Esophagus squamous epithelium (tissue), 5 donors: Measurements from ENCODE around the gene RPTOR. TPM values are rescaled to one million over a fixed set of nuclear protein-coding genes. Genes with fewer than 3 reads are reported as not detected.

Experiments used
- DNase-seq: peaks from one replicate; lab custom pipeline; 2025; lab: John Stamatoyannopoulos, UW
- H3K27ac ChIP-seq, 4 donors: fragments of 200-600 bp; sonication (generic); one replicate each; pipeline ENCODE4 v1.5.1; 2016 to 2019; ENCODE audit warnings: mild to moderate bottlenecking in 1 of 4
- H3K27me3 ChIP-seq, 4 donors: fragments of 200-600 bp; sonication (generic); 1 replicate in 3 of 4; 2 replicates in 1 of 4; pipeline versions ENCODE4 v1.5.1 to v1.6.0; 2017 to 2021; ENCODE audit warnings: antibody characterized with exemption in 1 of 4
- H3K36me3 ChIP-seq, 3 donors: fragments of 200-600 bp; sonication (generic); one replicate each; pipeline ENCODE4 v1.5.1; 2016 to 2019
- H3K4me1 ChIP-seq, 3 donors: fragments of 200-600 bp; sonication (generic); one replicate each; pipeline ENCODE4 v1.5.1; 2017 to 2019
- H3K4me3 ChIP-seq, 4 donors: fragments of 200-600 bp; sonication (generic); 1 replicate in 3 of 4; 2 replicates in 1 of 4; pipeline ENCODE4 v1.5.1; 2016 to 2019; ENCODE audit warnings: mild to moderate bottlenecking in 2 of 4, moderate library complexity in 1 of 4
- H3K9me3 ChIP-seq, 3 donors: fragments of 200-600 bp; sonication (generic); one replicate each; pipeline ENCODE4 v1.5.1; 2016 to 2019
- POLR2A ChIP-seq, 4 donors: fragments of 450-650 bp; IDR thresholded peaks; one replicate each; pipeline ENCODE4 v1.6.1; 2017; ENCODE audit warnings: antibody characterized with exemption in 4 of 4, mild to moderate bottlenecking in 4 of 4, moderate library complexity in 3 of 4
- WGBS, 2 donors: methylation state at CpG; one replicate each; pipeline ENCODE4 v1.1.5; 2018; 5-methylcytosine and 5-hydroxymethylcytosine counted together
- intact Hi-C: fragments of 100-400 bp; cut with DNase I; formaldehyde crosslinking; loops from one replicate; pipeline ENCODE4 v1.15.0; 2022
- total RNA-seq, 4 donors: library from RNA; depleted of rRNA; stranded (reverse); fragments of >200 nt; gene quantifications; one replicate each; pipeline ENCODE4 v1.1.0, GENCODE V29; 2016
- TF ChIP-seq, protein P1 (sequence below), 6 experiments: fragments of 450-650 bp in 4 of 6; fragments of 200-600 bp in 2 of 6; sonication (generic) in 2 of 6; IDR thresholded peaks; one replicate each; pipeline ENCODE4 v1.5.1; 2016 to 2019; ENCODE audit warnings: antibody characterized with exemption in 6 of 6, mild to moderate bottlenecking in 4 of 6, moderate library complexity in 4 of 6
- donor health status: DM: yes; HTN: yes; CAD: no.

Gene RPTOR
- total RNA-seq, 4 donors from 2014 or later, result 11.7 to 27.8 (median 22.8) TPM

- no peak overlapping the region for H3K27ac ChIP-seq
- H3K4me1 ChIP-seq, result peaks cover 1 to 8% (median 3%) of the 10 kb centered on the region in 3 donors
- intact Hi-C loops, result no loop called here
- H3K36me3 ChIP-seq, result no peaks in the 10 kb centered on the region
- H3K27me3 ChIP-seq, result no peaks in the 10 kb centered on the region
- no peak overlapping the region for H3K4me3 ChIP-seq
- DNase-seq, result no peak
- 80 to 88% methylated on average over 9 of the region's 9 CpGs for WGBS, 2 donors
- H3K9me3 ChIP-seq, result no peaks in the 10 kb centered on the region
- no peak for TF ChIP-seq POLR2A (IDR thresholded peaks at IDR 0.05)
- TF ChIP-seq, protein P1, sequence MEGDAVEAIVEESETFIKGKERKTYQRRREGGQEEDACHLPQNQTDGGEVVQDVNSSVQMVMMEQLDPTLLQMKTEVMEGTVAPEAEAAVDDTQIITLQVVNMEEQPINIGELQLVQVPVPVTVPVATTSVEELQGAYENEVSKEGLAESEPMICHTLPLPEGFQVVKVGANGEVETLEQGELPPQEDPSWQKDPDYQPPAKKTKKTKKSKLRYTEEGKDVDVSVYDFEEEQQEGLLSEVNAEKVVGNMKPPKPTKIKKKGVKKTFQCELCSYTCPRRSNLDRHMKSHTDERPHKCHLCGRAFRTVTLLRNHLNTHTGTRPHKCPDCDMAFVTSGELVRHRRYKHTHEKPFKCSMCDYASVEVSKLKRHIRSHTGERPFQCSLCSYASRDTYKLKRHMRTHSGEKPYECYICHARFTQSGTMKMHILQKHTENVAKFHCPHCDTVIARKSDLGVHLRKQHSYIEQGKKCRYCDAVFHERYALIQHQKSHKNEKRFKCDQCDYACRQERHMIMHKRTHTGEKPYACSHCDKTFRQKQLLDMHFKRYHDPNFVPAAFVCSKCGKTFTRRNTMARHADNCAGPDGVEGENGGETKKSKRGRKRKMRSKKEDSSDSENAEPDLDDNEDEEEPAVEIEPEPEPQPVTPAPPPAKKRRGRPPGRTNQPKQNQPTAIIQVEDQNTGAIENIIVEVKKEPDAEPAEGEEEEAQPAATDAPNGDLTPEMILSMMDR (IDR thresholded peaks at IDR 0.05), result no peak
These were observed 50.0 kb downstream of the RPTOR start for GRCh38 chr17:80594431-80595269.

DNA sequence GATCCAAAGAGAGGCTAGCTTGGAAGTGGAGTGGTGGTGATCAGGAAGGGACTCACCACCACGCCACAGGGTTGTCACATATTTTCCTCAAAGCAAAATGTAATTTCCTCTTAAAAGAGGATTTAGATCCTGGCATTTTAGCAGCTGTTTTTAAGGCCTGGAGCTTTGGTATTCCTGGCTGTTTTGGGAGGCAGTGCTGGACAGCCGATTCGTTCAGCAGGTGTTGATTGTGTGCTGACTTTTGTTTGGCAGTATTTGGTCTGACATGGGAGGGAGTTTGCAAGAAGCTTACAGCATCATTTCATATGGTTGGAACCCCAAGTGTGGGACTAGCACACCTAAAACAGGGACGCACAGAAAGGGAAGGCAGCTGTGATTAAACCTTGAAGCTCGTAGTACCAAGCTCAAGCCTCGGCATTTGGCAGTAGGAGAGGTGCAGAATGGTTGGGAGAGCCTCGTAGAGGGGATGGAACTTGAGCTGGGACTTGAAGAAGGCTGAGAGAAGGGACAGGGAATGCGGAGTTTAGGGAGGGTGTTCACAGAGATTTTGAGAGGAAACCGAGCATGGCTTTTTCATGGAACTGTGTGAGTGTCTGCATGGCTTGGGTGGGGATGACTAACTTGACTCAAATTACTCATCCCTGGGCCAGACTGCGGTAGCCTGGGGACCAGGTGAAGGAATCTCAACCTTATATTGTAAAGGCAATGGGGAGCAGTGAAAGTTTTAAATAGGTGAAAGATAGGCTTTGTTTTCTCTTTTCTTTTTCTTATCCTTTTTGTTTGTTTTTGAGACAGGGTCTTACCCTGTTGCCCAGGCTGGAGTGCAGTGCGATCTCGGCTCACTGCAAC, 52.3 kb downstream of the RPTOR start:
- DNase-seq, result no peak
- peaks cover 3 to 18% (median 10%) of the 10 kb centered on the region in 3 donors for H3K4me1 ChIP-seq
- no peak overlapping the region for H3K4me3 ChIP-seq
- no peaks in the 10 kb centered on the region for H3K9me3 ChIP-seq
- H3K27ac ChIP-seq, result no peak overlapping the region
- 75 to 77% methylated on average over 12 of the region's 12 CpGs for WGBS, 2 donors
- H3K36me3 ChIP-seq, result no peaks in the 10 kb centered on the region
- intact Hi-C loops, result no loop called here
- TF ChIP-seq, protein P1 (IDR thresholded peaks at IDR 0.05), result no peak
- no peak for TF ChIP-seq POLR2A (IDR thresholded peaks at IDR 0.05)
- H3K27me3 ChIP-seq, result no peaks in the 10 kb centered on the region

DNA sequence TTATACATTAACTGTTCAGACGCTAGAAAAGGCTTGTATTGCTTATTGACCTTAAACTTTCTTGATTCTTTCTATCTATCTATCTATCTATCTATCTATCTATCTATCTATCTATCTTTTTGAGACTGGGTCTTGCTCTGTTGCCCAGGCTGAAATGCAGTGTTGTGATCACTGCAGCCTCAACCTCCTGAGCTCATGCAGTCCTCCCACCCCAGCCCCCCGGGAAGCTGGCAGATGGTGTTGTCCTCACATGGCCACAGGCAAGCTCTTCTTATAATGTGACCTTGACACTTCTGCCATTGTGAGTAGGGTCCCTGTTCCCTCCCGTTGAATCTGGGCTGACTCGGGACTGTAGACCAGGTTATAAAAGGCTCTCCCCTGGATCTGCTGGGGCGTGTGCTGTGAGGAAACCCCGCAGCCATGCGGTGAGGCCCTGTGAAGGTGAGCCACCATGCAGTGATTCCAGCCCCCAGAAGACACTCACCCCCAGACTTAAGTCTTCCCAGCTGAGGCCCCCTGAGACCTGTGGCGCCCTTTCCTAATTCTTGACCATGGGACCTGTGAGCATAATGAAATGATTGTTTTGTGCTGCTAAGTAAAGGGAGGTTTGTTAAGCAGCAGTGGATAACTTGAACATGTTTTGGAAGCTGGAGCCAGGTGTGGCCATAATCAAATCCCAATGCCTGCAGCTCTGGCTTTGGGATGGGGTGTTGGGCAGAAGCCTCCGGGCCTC, 54.3 kb downstream of the RPTOR start:
- Histone ChIP-seq H3K27ac (no peak overlapping the region), H3K9me3 (no peaks in the 10 kb centered on the region), H3K36me3 (no peaks in the 10 kb centered on the region), H3K4me3 (no peak overlapping the region), H3K27me3 (no peaks in the 10 kb centered on the region), H3K4me1 (peaks cover 3 to 18% (median 10%) of the 10 kb centered on the region in 3 donors)
- no peak for TF ChIP-seq POLR2A (IDR thresholded peaks at IDR 0.05)
- TF ChIP-seq, protein P1 (IDR thresholded peaks at IDR 0.05), result no peak
- no peak for DNase-seq
- intact Hi-C loops, result no loop called here
- WGBS, 2 donors, result 88 to 91% methylated on average over 7 to 9 of the region's 9 CpGs

GRCh38 chr17:80599546-80600305, 55.1 kb downstream of the RPTOR start:
- Histone ChIP-seq H3K4me1 (peaks cover 3 to 18% (median 10%) of the 10 kb centered on the region in 3 donors), H3K9me3 (no peaks in the 10 kb centered on the region), H3K36me3 (no peaks in the 10 kb centered on the region), H3K4me3 (no peak overlapping the region), H3K27me3 (no peaks in the 10 kb centered on the region), H3K27ac (no peak overlapping the region)
- 44 to 59% methylated on average over 8 of the region's 8 CpGs for WGBS, 2 donors
- TF ChIP-seq POLR2A (IDR thresholded peaks at IDR 0.05), result no peak
- TF ChIP-seq, protein P1 (IDR thresholded peaks at IDR 0.05), result no peak
- DNase-seq, result no peak
- intact Hi-C loops, result no loop called here
